CD4-positive, CD25-positive, alpha-beta regulatory T cell (primary cell): ENCODE results near the gene S100A3. TPM values are rescaled to one million over a fixed set of nuclear protein-coding genes. Genes with fewer than 3 reads are reported as not detected.

Experiments
- ATAC-seq, 2 donors: fragments of 150-1000 bp; cut with Tn5 transposase; one replicate each; pipeline ENCODE4 v1.10.0; 2021; ENCODE audit warnings: low read depth in 2 of 2, moderate number of reproducible peaks in 2 of 2, moderate library complexity in 1 of 2
- DNase-seq, 3 donors: peaks; one replicate each; pipeline versions ENCODE4 v3.0.0 to v3.0.0-alpha.2; 2012 to 2022; ENCODE audit warnings: mixed read lengths in 1 of 3
- H3K27ac ChIP-seq: one replicate; pipeline ENCODE4 v1.7.0; 2013; ENCODE audit warnings: mild to moderate bottlenecking, low read length; ENCODE audit not compliant: insufficient read depth, poor library complexity, severe bottlenecking
- H3K27me3 ChIP-seq: one replicate; pipeline ENCODE4 v1.7.0; 2013; ENCODE audit warnings: low read length; ENCODE audit not compliant: control insufficient read depth, insufficient read depth
- H3K36me3 ChIP-seq: one replicate; pipeline ENCODE4 v1.7.0; 2013; ENCODE audit warnings: mild to moderate bottlenecking, low read length, moderate library complexity; ENCODE audit not compliant: control insufficient read depth, insufficient read depth
- H3K4me1 ChIP-seq: 2 replicates; pipeline ENCODE4 v1.7.0; 2013; ENCODE audit warnings: mild to moderate bottlenecking, low read length; ENCODE audit not compliant: insufficient read depth, control insufficient read depth, poor library complexity, severe bottlenecking
- H3K4me3 ChIP-seq: one replicate; pipeline ENCODE4 v1.7.0; 2013; ENCODE audit warnings: low read depth, mild to moderate bottlenecking, low read length, moderate library complexity
- H3K9me3 ChIP-seq, 2 experiments: 1 replicate in 1 of 2; 2 replicates in 1 of 2; pipeline ENCODE4 v1.7.0; 2013; ENCODE audit warnings: low read length in 2 of 2, mild to moderate bottlenecking in 1 of 2, moderate library complexity in 1 of 2; ENCODE audit not compliant: control insufficient read depth in 2 of 2
- H3K27ac Mint-ChIP-seq, 3 donors: one replicate each; pipeline ENCODE4 v1.8.0; 2020 to 2022; ENCODE audit warnings: mild to moderate bottlenecking in 3 of 3, mixed read lengths in 3 of 3, moderate library complexity in 2 of 3
- H3K27me3 Mint-ChIP-seq: one replicate; pipeline ENCODE4 v1.8.0; 2022; ENCODE audit warnings: mild to moderate bottlenecking, mixed read lengths
- H3K36me3 Mint-ChIP-seq: one replicate; pipeline ENCODE4 v1.8.0; 2020; ENCODE audit warnings: mixed read lengths
- H3K4me1 Mint-ChIP-seq, 4 donors: one replicate each; pipeline ENCODE4 v1.8.0; 2020 to 2022; ENCODE audit warnings: mixed read lengths in 4 of 4, mild to moderate bottlenecking in 1 of 4
- H3K4me3 Mint-ChIP-seq, 4 donors: one replicate each; pipeline ENCODE4 v1.8.0; 2020 to 2022; ENCODE audit warnings: mild to moderate bottlenecking in 4 of 4, mixed read lengths in 4 of 4, moderate library complexity in 3 of 4
- H3K9me3 Mint-ChIP-seq, 7 donors: one replicate each; pipeline ENCODE4 v1.8.0; 2020 to 2022; ENCODE audit warnings: mixed read lengths in 7 of 7, mild to moderate bottlenecking in 3 of 7, moderate library complexity in 2 of 7
- polyA plus RNA-seq, 4 donors: library from polyadenylated mRNA; unstranded; fragments of 300-500 nt; fragmentation: Illumina TruSeq; gene quantifications; one replicate each; pipeline ENCODE4 v1.2.3, GENCODE V29; 2021
- total RNA-seq: library from RNA; stranded (reverse); gene quantifications from one replicate; pipeline ENCODE4 v1.2.3, GENCODE V29; 2022

S100A3 gene
- total and polyA plus RNA-seq, 5 donors from 2014 or later, result not detected

- Histone ChIP-seq H3K9me3 (no peaks in the 10 kb centered on the region), H3K4me3 (peak overlapping the region; percentile 44), H3K4me1 (peaks cover 36% of the 10 kb centered on the region), H3K27ac (no peak overlapping the region), H3K27me3 (no peaks in the 10 kb centered on the region), H3K36me3 (no peaks in the 10 kb centered on the region)
- Mint-ChIP-seq H3K4me3 (peak overlapping the region; percentile 8 to 89 (median 60)), H3K4me1 (peaks cover 0 to 50% (median 32%) of the 10 kb centered on the region in 4 donors), H3K9me3 (no peaks in the 10 kb centered on the region), H3K27ac (peak overlapping the region; percentile 15 to 95 (median 84)), H3K27me3 (peaks cover 10% of the 10 kb centered on the region), H3K36me3 (no peaks in the 10 kb centered on the region)
- DNase-seq (peak; percentile 72 to 83 (median 77)), ATAC-seq (peak; percentile 15 to 23)
Observed at GRCh38 chr1:153568367-153569099, 19.5 kb upstream of the S100A3 start.

- no peaks in the 10 kb centered on the region for H3K36me3 Mint-ChIP-seq
- peak overlapping the region in 3 of 4 donors; percentile 36 to 89 (median 43) for H3K4me3 Mint-ChIP-seq
- peak in 1 of 3 donors; percentile 36 for DNase-seq
Observed at GRCh38 chr1:153567621-153568366, 18.7 kb upstream of the S100A3 start.

GRCh38 chr1:153566414-153567371 is 17.6 kb upstream of the S100A3 start:
- ATAC-seq (peak; percentile 94 to 96), DNase-seq (peak; percentile 32 to 93 (median 68))
- Histone ChIP-seq H3K27ac (peak overlapping the region; percentile 60), H3K27me3 (no peaks in the 10 kb centered on the region), H3K4me1 (peaks cover 36% of the 10 kb centered on the region), H3K9me3 (no peaks in the 10 kb centered on the region), H3K4me3 (no peak overlapping the region), H3K36me3 (no peaks in the 10 kb centered on the region)
- Mint-ChIP-seq H3K4me3 (peak overlapping the region in 3 of 4 donors; percentile 13 to 58 (median 41)), H3K27me3 (peaks cover 5% of the 10 kb centered on the region), H3K27ac (peak overlapping the region; percentile 71 to 95 (median 88)), H3K4me1 (peaks cover 0 to 40% (median 30%) of the 10 kb centered on the region in 4 donors), H3K36me3 (no peaks in the 10 kb centered on the region), H3K9me3 (no peaks in the 10 kb centered on the region)

More at GRCh38 chr1:153567621-153568366, 18.7 kb upstream of the S100A3 start:
- Histone ChIP-seq H3K27ac (no peak overlapping the region), H3K4me3 (no peak overlapping the region), H3K9me3 (no peaks in the 10 kb centered on the region), H3K27me3 (no peaks in the 10 kb centered on the region), H3K4me1 (peaks cover 36% of the 10 kb centered on the region), H3K36me3 (no peaks in the 10 kb centered on the region)
- Mint-ChIP-seq H3K27ac (peak overlapping the region in 2 of 3 donors; percentile 67 to 95), H3K4me1 (peaks cover 0 to 45% (median 31%) of the 10 kb centered on the region in 4 donors), H3K27me3 (peaks cover 10% of the 10 kb centered on the region), H3K9me3 (no peaks in the 10 kb centered on the region)
- ATAC-seq, result no peak

GRCh38 chr1:153565529-153566374 is 16.7 kb upstream of the S100A3 start, which contains the start of gene S100A2:
TSS of gene S100A2 (minus strand) at chr1:153565844. CDS start at chr1:153563877, 1,967 bp downstream.
- Histone ChIP-seq H3K36me3 (no peaks in the 10 kb centered on the region), H3K27ac (peak within 1 kb of the TSS; percentile 60), H3K4me1 (peaks cover 36% of the 10 kb centered on the region), H3K9me3 (no peaks in the 10 kb centered on the region), H3K27me3 (no peaks in the 10 kb centered on the region), H3K4me3 (no peak within 1 kb of the TSS)
- ATAC-seq (peak; percentile 38 to 54), DNase-seq (peak in 1 of 3 donors; percentile 58)
- H3K27me3 Mint-ChIP-seq, result peaks cover 5% of the 10 kb centered on the region
- H3K27ac Mint-ChIP-seq, result peak within 1 kb of the TSS; percentile 89 to 98 (median 95)
- no peaks in the 10 kb centered on the region for H3K36me3 Mint-ChIP-seq
- H3K9me3 Mint-ChIP-seq, result no peaks in the 10 kb centered on the region
- H3K4me3 Mint-ChIP-seq, result peak within 1 kb of the TSS in 3 of 4 donors; percentile 41 to 66 (median 49)
- H3K4me1 Mint-ChIP-seq, result peaks cover 0 to 40% (median 29%) of the 10 kb centered on the region in 4 donors

- DNase-seq (no peak), ATAC-seq (no peak)
- H3K36me3 ChIP-seq, result no peaks in the 10 kb centered on the region
- H3K4me3 ChIP-seq, result no peak overlapping the region
- no peaks in the 10 kb centered on the region for H3K9me3 Mint-ChIP-seq
- peaks cover 0 to 35% (median 28%) of the 10 kb centered on the region in 4 donors for H3K4me1 Mint-ChIP-seq
- no peak overlapping the region for H3K27ac Mint-ChIP-seq
- H3K27ac ChIP-seq, result no peak overlapping the region
- no peak overlapping the region for H3K4me3 Mint-ChIP-seq
- H3K27me3 Mint-ChIP-seq, result no peaks in the 10 kb centered on the region
- H3K36me3 Mint-ChIP-seq, result no peaks in the 10 kb centered on the region
- peaks cover 36% of the 10 kb centered on the region for H3K4me1 ChIP-seq
- no peaks in the 10 kb centered on the region for H3K27me3 ChIP-seq
- no peaks in the 10 kb centered on the region for H3K9me3 ChIP-seq
Observed at GRCh38 chr1:153563991-153564390, 14.9 kb upstream of the S100A3 start.

- ATAC-seq, result no peak
- no peaks in the 10 kb centered on the region for H3K9me3 ChIP-seq
Observed at GRCh38 chr1:153563483-153563901, 14.4 kb upstream of the S100A3 start.

More at GRCh38 chr1:153563483-153563901, 14.4 kb upstream of the S100A3 start:
- Histone ChIP-seq H3K4me3 (no peak overlapping the region), H3K27me3 (no peaks in the 10 kb centered on the region), H3K4me1 (peaks cover 32% of the 10 kb centered on the region), H3K36me3 (no peaks in the 10 kb centered on the region), H3K27ac (no peak overlapping the region)
- H3K4me1 Mint-ChIP-seq, result peaks cover 0 to 31% (median 25%) of the 10 kb centered on the region in 4 donors
- H3K27ac Mint-ChIP-seq, result peak overlapping the region in 1 of 3 donors; percentile 69
- no peak overlapping the region for H3K4me3 Mint-ChIP-seq
- H3K36me3 Mint-ChIP-seq, result no peaks in the 10 kb centered on the region
- no peak for DNase-seq
- H3K9me3 Mint-ChIP-seq, result no peaks in the 10 kb centered on the region
- no peaks in the 10 kb centered on the region for H3K27me3 Mint-ChIP-seq
